IMR-90 (cell line): ENCODE data around the gene TMEM101. TPM values are rescaled to one million over a fixed set of nuclear protein-coding genes. Genes with fewer than 3 reads are reported as not detected.
"Not testable (repeated sequence)": the region's sequence is repeated elsewhere in the genome, so short reads cannot be mapped to it uniquely, and the experiment has no call there.

Source experiments
- ATAC-seq: fragments of 200-7000 bp; cut with Tn5 transposase; 2 replicates; pipeline ENCODE4 v1.9.1; 2020; ENCODE audit warnings: low read depth, mild to moderate bottlenecking, moderate library complexity
- BruUV-seq: library from RNA; stranded (reverse); fragments of 400-500 nt; replicated peaks from 2 replicates; lab custom pipeline; 2021; lab: Mats Ljungman, UMichigan
- CTCF ChIA-PET: fragments of 300-600 bp; formaldehyde crosslinking; extraction: SDS; loops from one replicate; lab custom pipeline; 2021; ENCODE audit warnings: antibody characterized with exemption; lab: Yijun Ruan, JAX
- POLR2A ChIA-PET: fragments of 300-600 bp; sonication (Branson Sonifier 250); formaldehyde crosslinking; loops from one replicate; lab custom pipeline; 2022; ENCODE audit warnings: antibody characterized with exemption; ENCODE audit not compliant: unreplicated experiment; lab: Charles Lee
- DNase-seq: peaks from one replicate; pipeline ENCODE4 v3.0.0; 2013
- H2AFZ ChIP-seq: replicated peaks from 2 replicates; pipeline ENCODE3; 2013; ENCODE audit warnings: low read length, mild to moderate bottlenecking; ENCODE audit not compliant: poor library complexity
- H2AK5ac ChIP-seq: 2 replicates; pipeline ENCODE4 v1.6.1; 2013; ENCODE audit warnings: low read depth, low read length, inconsistent platforms
- H2AK9ac ChIP-seq: replicated peaks from 2 replicates; pipeline ENCODE3; 2013; ENCODE audit warnings: mild to moderate bottlenecking, low read depth, low read length, moderate library complexity; ENCODE audit not compliant: poor library complexity
- H2BK120ac ChIP-seq: 2 replicates; pipeline ENCODE4 v1.6.1; 2013; ENCODE audit warnings: low read depth, low read length, inconsistent platforms
- H2BK15ac ChIP-seq: 3 replicates; pipeline ENCODE4 v1.6.1; 2013; ENCODE audit warnings: low read depth, low read length, inconsistent platforms
- H2BK20ac ChIP-seq: 2 replicates; pipeline ENCODE4 v1.6.1; 2013; ENCODE audit warnings: low read depth, mild to moderate bottlenecking, inconsistent platforms, low read length, moderate library complexity
- H2BK5ac ChIP-seq: 2 replicates; pipeline ENCODE4 v1.6.1; 2013; ENCODE audit warnings: mild to moderate bottlenecking, low read depth, low read length, inconsistent platforms; ENCODE audit not compliant: poor library complexity, severe bottlenecking
- H3K14ac ChIP-seq: replicated peaks from 2 replicates; pipeline ENCODE4 v1.6.1; 2013; ENCODE audit warnings: low read depth, low read length, inconsistent platforms
- H3K18ac ChIP-seq: 2 replicates; pipeline ENCODE4 v1.6.1; 2013; ENCODE audit warnings: low read depth, low read length, control low read depth
- H3K23ac ChIP-seq: 2 replicates; pipeline ENCODE4 v1.6.1; 2013; ENCODE audit warnings: low read depth, low read length, inconsistent platforms
- H3K27ac ChIP-seq: 2 replicates; pipeline ENCODE4 v1.5.1; 2013; ENCODE audit warnings: mild to moderate bottlenecking, control low read depth, low read length; ENCODE audit not compliant: insufficient read depth
- H3K27me3 ChIP-seq: 2 replicates; pipeline ENCODE4 v1.6.1; 2013; ENCODE audit warnings: low read length; ENCODE audit not compliant: control insufficient read depth, insufficient read depth
- H3K36me3 ChIP-seq: 2 replicates; pipeline ENCODE4 v1.6.1; 2013; ENCODE audit warnings: low read length, mixed read lengths; ENCODE audit not compliant: control insufficient read depth, insufficient read depth
- H3K4ac ChIP-seq: 2 replicates; pipeline ENCODE4 v1.6.1; 2013; ENCODE audit warnings: low read depth, low read length, inconsistent platforms
- H3K4me1 ChIP-seq: 2 replicates; pipeline ENCODE4 v1.6.1; 2013; ENCODE audit warnings: low read length, mixed read lengths; ENCODE audit not compliant: control insufficient read depth, insufficient read depth
- H3K4me2 ChIP-seq: 2 replicates; pipeline ENCODE4 v1.6.1; 2013; ENCODE audit warnings: low read depth, mild to moderate bottlenecking, control low read depth, low read length, moderate library complexity
- H3K4me3 ChIP-seq: 2 replicates; pipeline ENCODE4 v1.5.1; 2013; ENCODE audit warnings: low read depth, mild to moderate bottlenecking, control low read depth, low read length, moderate library complexity; ENCODE audit not compliant: insufficient read depth
- H3K56ac ChIP-seq: 2 replicates; pipeline ENCODE4 v1.6.1; 2013; ENCODE audit warnings: low read length, inconsistent platforms; ENCODE audit not compliant: insufficient read depth; ENCODE audit errors: extremely low read depth
- H3K79me1 ChIP-seq, 2 experiments: 2 replicates each; pipeline ENCODE4 v1.6.1; 2013; ENCODE audit warnings: low read length in 2 of 2, inconsistent platforms in 1 of 2, low read depth in 1 of 2
- H3K9ac ChIP-seq: 2 replicates; pipeline ENCODE4 v1.6.1; 2013; ENCODE audit warnings: low read depth, low read length, control low read depth
- H3K9me1 ChIP-seq: 2 replicates; pipeline ENCODE4 v1.6.1; 2013; ENCODE audit warnings: low read length, inconsistent platforms; ENCODE audit not compliant: insufficient read depth
- H3K9me3 ChIP-seq: 2 replicates; pipeline ENCODE4 v1.6.1; 2013; ENCODE audit warnings: low read length; ENCODE audit not compliant: control insufficient read depth, insufficient read depth
- H4K20me1 ChIP-seq: 2 replicates; pipeline ENCODE4 v1.6.1; 2013; ENCODE audit warnings: low read length, inconsistent platforms; ENCODE audit not compliant: insufficient read depth
- H4K5ac ChIP-seq: 2 replicates; pipeline ENCODE4 v1.6.1; 2013; ENCODE audit warnings: mild to moderate bottlenecking, low read depth, low read length, control low read depth
- H4K8ac ChIP-seq, 2 experiments: 2 replicates each; pipeline ENCODE4 v1.6.1; 2013; ENCODE audit warnings: low read depth in 2 of 2, low read length in 2 of 2, control low read depth in 1 of 2, inconsistent platforms in 1 of 2
- H4K91ac ChIP-seq: 2 replicates; pipeline ENCODE4 v1.6.1; 2013; ENCODE audit warnings: low read depth, low read length, inconsistent platforms; ENCODE audit not compliant: insufficient read depth
- WGBS, 2 experiments: methylation state at CpG; one replicate each; pipeline versions ENCODE4 v1.1.5 to v1.1.7; 2013; ENCODE audit warnings: missing lambda C conversion rate in 2 of 2; ENCODE audit not compliant: insufficient read length in 1 of 2; ENCODE audit errors: extremely low coverage in 2 of 2; 5-methylcytosine and 5-hydroxymethylcytosine counted together
- dilution Hi-C: fragments of 300-500 bp; cut with HindIII; formaldehyde crosslinking; loops from one replicate; pipeline ENCODE4 v1.14.3; 2018; ENCODE audit warnings: low sequenced_read_pairs; ENCODE audit not compliant: unreplicated experiment
- in situ Hi-C: fragments of 300-500 bp; cut with MboI; formaldehyde crosslinking; loops from 3 replicates; pipeline ENCODE4 v1.14.3; 2019; ENCODE audit warnings: low sequenced_read_pairs, inconsistent platforms, mixed read lengths
- intact Hi-C: fragments of 100-400 bp; cut with micrococcal nuclease; formaldehyde crosslinking; loops from 2 replicates; pipeline ENCODE4 v1.10.0; 2022
- polyA plus RNA-seq, 3 experiments: library from polyadenylated mRNA; depleted of rRNA; stranded (reverse); fragments of >200 nt; gene quantifications; 2 replicates each; pipeline ENCODE4 v1.2.3, GENCODE V29; 2012; ENCODE audit warnings: low replicate concordance in 1 of 3
- total RNA-seq: library from RNA; depleted of rRNA; stranded (reverse); fragments of >200 nt; gene quantifications from 2 replicates; pipeline ENCODE4 v1.2.3, GENCODE V29; 2012

TMEM101 gene
- total and polyA plus RNA-seq, 2 of the 4 experiments (the other 2 are of a cell fraction), result 30.7 to 36.6 TPM

- CTCF ChIA-PET, result interaction anchor here (0.9 kb wide), 1 partner anchor 11 kb away, joined by 3 read pairs; no protein-coding TSS in a partner anchor
- H2AK9ac ChIP-seq, H3K9me3 ChIP-seq, H3K4me3 ChIP-seq, H2BK15ac ChIP-seq, DNase-seq, intact Hi-C loops, H3K9me1 ChIP-seq, H3K4me2 ChIP-seq, H3K56ac ChIP-seq, dilution Hi-C loops, H3K14ac ChIP-seq, H3K18ac ChIP-seq, H4K91ac ChIP-seq, H4K8ac ChIP-seq, H3K27ac ChIP-seq, H2BK5ac ChIP-seq, H3K4me1 ChIP-seq, H2BK120ac ChIP-seq, H4K20me1 ChIP-seq, H2AFZ ChIP-seq, H3K27me3 ChIP-seq, H3K4ac ChIP-seq, ATAC-seq, H2AK5ac ChIP-seq, H3K23ac ChIP-seq, H3K9ac ChIP-seq, H4K5ac ChIP-seq, H2BK20ac ChIP-seq, POLR2A ChIA-PET, in situ Hi-C loops, BruUV-seq: not testable (repeated sequence)
- H3K79me1 ChIP-seq, result peaks cover 3 to 15% of the 10 kb centered on the region in 2 experiments; a peak in 1 of 4 replicates
- peaks cover 17% of the 10 kb centered on the region for H3K36me3 ChIP-seq
- 96% methylated on average over 3 of the region's 7 CpGs; no CpG with 5 or more reads in 1 of the 2 experiments for WGBS, 2 experiments
Observed at GRCh38 chr17:44021227-44021626, 6.5 kb upstream of the TMEM101 start.
